ENCODE measurements around the gene ELMO1. TPM values are rescaled to one million over a fixed set of nuclear protein-coding genes. Genes with fewer than 3 reads are reported as not detected.

Gene ELMO1
- total RNA-seq, 4 donors from 2014 or later, result 31.1 to 42.9 (median 38.7) TPM

- no peak overlapping the region for H3K27ac ChIP-seq (replicated peaks in 1 of 4)
- no peaks in the 10 kb centered on the region for H3K27me3 ChIP-seq
- no peak for DNase-seq (ENCODE audit: extremely low spot score)
- no peaks in the 10 kb centered on the region for H3K9me3 ChIP-seq
- intact Hi-C loops (cut with DNase I), result no loop called here
- TF ChIP-seq EP300 (IDR thresholded peaks at IDR 0.05), result no peak
- no peak for TF ChIP-seq POLR2AphosphoS5 (IDR thresholded peaks at IDR 0.05)
- TF ChIP-seq POLR2A (IDR thresholded peaks at IDR 0.05; ENCODE audit: low read depth), result no peak
- no peak for TF ChIP-seq CTCF (IDR thresholded peaks at IDR 0.05)
- H3K4me1 ChIP-seq, result peaks cover 0 to 12% (median 8%) of the 10 kb centered on the region in 4 donors
- no peak overlapping the region for H3K4me3 ChIP-seq
- peaks cover 0 to 22% (median 7%) of the 10 kb centered on the region in 4 donors for H3K36me3 ChIP-seq
- 82% methylated on average over 4 of the region's 4 CpGs for WGBS
Observed at GRCh38 chr7:37013771-37014170, 434.9 kb downstream of the ELMO1 start.

GRCh38 chr7:37011151-37011890, 437.3 kb downstream of the ELMO1 start:
- DNase-seq (ENCODE audit: extremely low spot score), result no peak
- no peak overlapping the region for H3K27ac ChIP-seq (replicated peaks in 1 of 4)
- WGBS, result 96% methylated on average over 3 of the region's 3 CpGs
- intact Hi-C loops (cut with DNase I), result no loop called here
- TF ChIP-seq CTCF (IDR thresholded peaks at IDR 0.05) (no peak), POLR2A (IDR thresholded peaks at IDR 0.05; ENCODE audit: low read depth) (no peak), EP300 (IDR thresholded peaks at IDR 0.05) (no peak), POLR2AphosphoS5 (IDR thresholded peaks at IDR 0.05) (no peak)
- no peak overlapping the region for H3K4me3 ChIP-seq
- no peaks in the 10 kb centered on the region for H3K9me3 ChIP-seq
- no peaks in the 10 kb centered on the region for H3K27me3 ChIP-seq
- H3K4me1 ChIP-seq, result peaks cover 0 to 12% (median 8%) of the 10 kb centered on the region in 4 donors
- peaks cover 0 to 22% (median 7%) of the 10 kb centered on the region in 4 donors for H3K36me3 ChIP-seq

- intact Hi-C loops (cut with DNase I), result no loop called here
- WGBS, result 58% methylated on average over 4 of the region's 4 CpGs
- no peaks in the 10 kb centered on the region for H3K27me3 ChIP-seq
- H3K4me1 ChIP-seq, result peaks cover 0 to 12% (median 8%) of the 10 kb centered on the region in 4 donors
- H3K27ac ChIP-seq (replicated peaks in 1 of 4), result no peak overlapping the region
- no peak for DNase-seq (ENCODE audit: extremely low spot score)
- peaks cover 0 to 22% (median 7%) of the 10 kb centered on the region in 4 donors for H3K36me3 ChIP-seq
- H3K9me3 ChIP-seq, result no peaks in the 10 kb centered on the region
- TF ChIP-seq POLR2AphosphoS5 (IDR thresholded peaks at IDR 0.05) (no peak), POLR2A (IDR thresholded peaks at IDR 0.05; ENCODE audit: low read depth) (no peak), EP300 (IDR thresholded peaks at IDR 0.05) (no peak), CTCF (IDR thresholded peaks at IDR 0.05) (no peak)
- H3K4me3 ChIP-seq, result no peak overlapping the region
Observed at GRCh38 chr7:37009125-37009675, 439.5 kb downstream of the ELMO1 start.

- Histone ChIP-seq H3K4me3 (no peak overlapping the region), H3K27me3 (no peaks in the 10 kb centered on the region), H3K36me3 (peaks cover 0 to 22% (median 2%) of the 10 kb centered on the region in 4 donors), H3K4me1 (peaks cover 0 to 12% (median 8%) of the 10 kb centered on the region in 4 donors), H3K9me3 (no peaks in the 10 kb centered on the region), H3K27ac (replicated peaks in 1 of 4) (no peak overlapping the region)
- 99% methylated on average over 3 of the region's 3 CpGs for WGBS
- intact Hi-C loops (cut with DNase I), result no loop called here
- no peak for TF ChIP-seq CTCF (IDR thresholded peaks at IDR 0.05)
- no peak for TF ChIP-seq POLR2AphosphoS5 (IDR thresholded peaks at IDR 0.05)
- TF ChIP-seq EP300 (IDR thresholded peaks at IDR 0.05), result no peak
- TF ChIP-seq POLR2A (IDR thresholded peaks at IDR 0.05; ENCODE audit: low read depth), result no peak
- no peak for DNase-seq (ENCODE audit: extremely low spot score)
Observed at GRCh38 chr7:37007691-37008090, 441.0 kb downstream of the ELMO1 start.
